ENCODE data around the gene LUC7L. TPM values are rescaled to one million over a fixed set of nuclear protein-coding genes. Genes with fewer than 3 reads are reported as not detected.

Gene LUC7L
- total RNA-seq, 1 experiment from 2014 or later, result 74.1 TPM

DNA sequence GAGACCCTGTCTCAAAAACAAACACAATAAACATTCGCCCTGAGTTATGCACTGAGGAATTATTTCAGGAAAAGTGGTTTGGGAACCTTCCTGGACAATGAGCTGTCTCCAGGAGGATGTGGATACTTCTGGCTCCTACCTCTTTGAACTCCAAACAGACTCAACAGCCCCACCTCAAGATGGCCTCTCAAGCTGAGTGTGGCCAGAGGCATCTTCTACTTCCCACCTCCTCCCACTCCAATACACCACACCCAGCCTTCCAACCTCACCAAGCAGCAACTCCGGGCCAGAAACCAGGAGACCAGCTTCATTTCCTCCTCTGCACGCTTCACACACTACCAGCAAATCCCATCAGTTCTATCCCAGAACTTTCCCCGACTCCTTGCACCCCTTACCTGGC lies 37.4 kb downstream of the LUC7L start:
- intact Hi-C loops (cut with micrococcal nuclease), result no loop called here
- no TSS peak for BruUV-seq (replicated peaks)
- TF ChIP-seq, protein P1, sequence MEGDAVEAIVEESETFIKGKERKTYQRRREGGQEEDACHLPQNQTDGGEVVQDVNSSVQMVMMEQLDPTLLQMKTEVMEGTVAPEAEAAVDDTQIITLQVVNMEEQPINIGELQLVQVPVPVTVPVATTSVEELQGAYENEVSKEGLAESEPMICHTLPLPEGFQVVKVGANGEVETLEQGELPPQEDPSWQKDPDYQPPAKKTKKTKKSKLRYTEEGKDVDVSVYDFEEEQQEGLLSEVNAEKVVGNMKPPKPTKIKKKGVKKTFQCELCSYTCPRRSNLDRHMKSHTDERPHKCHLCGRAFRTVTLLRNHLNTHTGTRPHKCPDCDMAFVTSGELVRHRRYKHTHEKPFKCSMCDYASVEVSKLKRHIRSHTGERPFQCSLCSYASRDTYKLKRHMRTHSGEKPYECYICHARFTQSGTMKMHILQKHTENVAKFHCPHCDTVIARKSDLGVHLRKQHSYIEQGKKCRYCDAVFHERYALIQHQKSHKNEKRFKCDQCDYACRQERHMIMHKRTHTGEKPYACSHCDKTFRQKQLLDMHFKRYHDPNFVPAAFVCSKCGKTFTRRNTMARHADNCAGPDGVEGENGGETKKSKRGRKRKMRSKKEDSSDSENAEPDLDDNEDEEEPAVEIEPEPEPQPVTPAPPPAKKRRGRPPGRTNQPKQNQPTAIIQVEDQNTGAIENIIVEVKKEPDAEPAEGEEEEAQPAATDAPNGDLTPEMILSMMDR (IDR thresholded peaks at IDR 0.05; ENCODE audit: unreplicated experiment), result no peak
- CTCF ChIA-PET, result interaction anchor here (1.5 kb wide), 1 partner anchor 10 kb away, joined by 6 read pairs; no protein-coding TSS in a partner anchor
- no peak overlapping the region for H3K27ac Mint-ChIP-seq (ENCODE audit: low read depth, unreplicated experiment)
- no peaks in the 10 kb centered on the region for H3K9me3 Mint-ChIP-seq (ENCODE audit: unreplicated experiment)
- no peaks in the 10 kb centered on the region for H3K27me3 Mint-ChIP-seq (ENCODE audit: insufficient read depth, unreplicated experiment)
- H3K4me1 Mint-ChIP-seq (ENCODE audit: insufficient read depth, unreplicated experiment), result no peaks in the 10 kb centered on the region
- H3K4me3 Mint-ChIP-seq (ENCODE audit: unreplicated experiment), result no peak overlapping the region
- peaks cover 96% of the 10 kb centered on the region for H3K36me3 Mint-ChIP-seq (ENCODE audit: insufficient read depth, unreplicated experiment)
- POLR2A ChIA-PET, result no interaction called here
- DNase-seq (ENCODE audit: unreplicated experiment), result no peak

DNA sequence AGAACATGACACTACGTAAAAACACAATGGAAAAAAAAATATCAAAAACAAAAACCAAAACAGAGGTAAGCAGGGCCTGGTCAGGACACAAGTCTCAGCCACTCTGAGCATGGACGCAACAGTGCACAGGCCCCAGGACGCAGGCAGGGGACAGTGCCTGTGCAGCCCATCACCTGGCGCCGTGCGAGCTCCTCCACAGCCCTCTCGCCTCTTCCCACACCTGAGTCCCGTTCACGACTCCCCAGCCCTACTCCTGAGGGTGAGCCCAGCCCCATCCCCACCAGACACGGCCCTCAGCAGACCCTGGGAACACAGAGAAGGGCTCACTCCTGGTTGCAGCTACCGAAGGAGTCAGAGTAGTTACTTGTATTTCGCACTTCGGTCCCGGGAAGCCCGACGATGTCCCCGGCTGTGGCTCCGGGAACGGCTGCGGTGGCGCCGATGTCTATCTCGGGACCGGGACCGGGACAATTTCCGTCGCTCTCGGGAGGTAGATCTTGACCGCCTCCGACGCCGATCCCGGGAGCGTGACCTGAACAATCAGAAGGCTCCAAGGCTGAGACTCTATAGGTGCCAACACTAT lies 39.6 kb downstream of the LUC7L start:
- intact Hi-C loops (cut with micrococcal nuclease), result no loop called here
- BruUV-seq (replicated peaks), result TSS peak; percentile 72
- Mint-ChIP-seq H3K4me3 (ENCODE audit: unreplicated experiment) (no peak overlapping the region), H3K27ac (ENCODE audit: low read depth, unreplicated experiment) (no peak overlapping the region), H3K27me3 (ENCODE audit: insufficient read depth, unreplicated experiment) (no peaks in the 10 kb centered on the region), H3K36me3 (ENCODE audit: insufficient read depth, unreplicated experiment) (peaks cover 75% of the 10 kb centered on the region), H3K4me1 (ENCODE audit: insufficient read depth, unreplicated experiment) (no peaks in the 10 kb centered on the region), H3K9me3 (ENCODE audit: unreplicated experiment) (no peaks in the 10 kb centered on the region)
- ChIA-PET CTCF (interaction anchor here (0.6 kb wide), 1 partner anchor 83 kb away, joined by 5 read pairs; no protein-coding TSS in a partner anchor), POLR2A (interaction anchor here (1.2 kb wide), 1 partner anchor 180 kb away, joined by 4 read pairs; no protein-coding TSS in a partner anchor)
- TF ChIP-seq, protein P1 (IDR thresholded peaks at IDR 0.05; ENCODE audit: unreplicated experiment), result no peak
- DNase-seq (ENCODE audit: unreplicated experiment), result no peak

DNA sequence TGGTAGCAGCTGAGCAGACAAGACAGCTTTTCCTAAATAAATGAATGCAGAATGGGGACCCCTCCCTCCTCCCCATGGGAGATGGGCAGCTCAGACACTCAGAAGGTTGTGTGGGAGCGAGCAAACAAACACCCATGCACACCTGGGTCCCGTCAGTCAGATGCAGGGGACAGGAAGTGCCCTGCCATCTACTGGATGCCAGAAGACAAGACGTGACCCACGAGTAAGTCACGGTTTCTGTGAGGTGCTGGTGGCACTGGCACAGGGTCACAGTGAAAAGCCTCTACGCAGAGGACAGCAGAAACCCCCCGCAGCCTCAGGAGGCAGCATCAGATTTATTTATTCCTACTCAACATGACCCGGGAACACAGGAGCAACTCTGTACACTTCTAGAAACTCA lies 40.6 kb downstream of the LUC7L start:
- POLR2A ChIA-PET, result interaction anchor here (0.5 to 1.2 kb wide), 2 partner anchors 29 to 181 kb away, joined by 3 to 4 read pairs; no protein-coding TSS in a partner anchor
- H3K4me1 Mint-ChIP-seq (ENCODE audit: insufficient read depth, unreplicated experiment), result no peaks in the 10 kb centered on the region
- no peak overlapping the region for H3K4me3 Mint-ChIP-seq (ENCODE audit: unreplicated experiment)
- H3K36me3 Mint-ChIP-seq (ENCODE audit: insufficient read depth, unreplicated experiment), result peaks cover 67% of the 10 kb centered on the region
- BruUV-seq (replicated peaks), result no TSS peak
- H3K9me3 Mint-ChIP-seq (ENCODE audit: unreplicated experiment), result no peaks in the 10 kb centered on the region
- H3K27me3 Mint-ChIP-seq (ENCODE audit: insufficient read depth, unreplicated experiment), result no peaks in the 10 kb centered on the region
- H3K27ac Mint-ChIP-seq (ENCODE audit: low read depth, unreplicated experiment), result no peak overlapping the region
- no peak for DNase-seq (ENCODE audit: unreplicated experiment)
- CTCF ChIA-PET, result interaction anchor here (1.1 kb wide), 1 partner anchor 93 kb away, joined by 3 read pairs; no protein-coding TSS in a partner anchor
- TF ChIP-seq, protein P1 (IDR thresholded peaks at IDR 0.05; ENCODE audit: unreplicated experiment), result no peak
- intact Hi-C loops (cut with micrococcal nuclease), result loop anchor here (1.0 kb wide), 1 partner anchor 12 kb away; no protein-coding TSS in a partner anchor

GRCh38 chr16:187330-187729 lies 41.9 kb downstream of the LUC7L start:
- Mint-ChIP-seq H3K4me3 (ENCODE audit: unreplicated experiment) (no peak overlapping the region), H3K36me3 (ENCODE audit: insufficient read depth, unreplicated experiment) (peaks cover 60% of the 10 kb centered on the region), H3K9me3 (ENCODE audit: unreplicated experiment) (no peaks in the 10 kb centered on the region), H3K27ac (ENCODE audit: low read depth, unreplicated experiment) (no peak overlapping the region), H3K27me3 (ENCODE audit: insufficient read depth, unreplicated experiment) (no peaks in the 10 kb centered on the region), H3K4me1 (ENCODE audit: insufficient read depth, unreplicated experiment) (no peaks in the 10 kb centered on the region)
- intact Hi-C loops (cut with micrococcal nuclease), result no loop called here
- BruUV-seq (replicated peaks), result no TSS peak
- ChIA-PET CTCF (interaction anchor here (1.1 kb wide), 1 partner anchor 81 kb away, joined by 4 read pairs; no protein-coding TSS in a partner anchor), POLR2A (interaction anchor here (0.7 kb wide), 1 partner anchor 46 kb away, joined by 3 read pairs; no protein-coding TSS in a partner anchor)
- TF ChIP-seq, protein P1 (IDR thresholded peaks at IDR 0.05; ENCODE audit: unreplicated experiment), result no peak
- no peak for DNase-seq (ENCODE audit: unreplicated experiment)
